Right hindlimb (tissue), 1 donor: ENCODE results near the gene URAD.

ENCODE experiments used
- DNase-seq: peaks from one replicate; pipeline ENCODE4 v3.0.0-alpha.2; 2018

The URAD gene

DNA sequence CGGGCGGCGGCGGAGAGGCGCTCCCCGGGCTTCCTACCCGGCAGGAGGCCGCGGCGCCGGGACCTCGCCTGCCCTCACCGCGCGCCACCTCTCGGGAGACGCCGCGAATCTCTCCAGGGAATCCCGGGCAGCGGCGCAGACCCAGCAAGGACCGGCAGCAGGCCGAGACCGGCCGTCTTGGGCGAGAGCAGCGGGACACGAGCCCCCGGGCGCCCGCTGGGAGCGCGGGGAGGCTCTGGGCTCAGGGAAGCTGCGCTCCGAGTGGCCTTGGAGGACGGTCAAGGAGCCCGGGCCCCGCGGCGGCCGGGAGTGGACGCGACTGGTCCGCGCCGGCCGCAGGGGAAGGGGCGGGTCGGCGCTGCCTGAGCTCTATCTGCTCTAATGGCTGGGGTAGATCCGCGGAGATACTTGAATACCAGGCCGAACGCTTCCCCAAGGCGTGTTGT lies 34.1 kb downstream of the URAD start:
- no peak for DNase-seq

DNA sequence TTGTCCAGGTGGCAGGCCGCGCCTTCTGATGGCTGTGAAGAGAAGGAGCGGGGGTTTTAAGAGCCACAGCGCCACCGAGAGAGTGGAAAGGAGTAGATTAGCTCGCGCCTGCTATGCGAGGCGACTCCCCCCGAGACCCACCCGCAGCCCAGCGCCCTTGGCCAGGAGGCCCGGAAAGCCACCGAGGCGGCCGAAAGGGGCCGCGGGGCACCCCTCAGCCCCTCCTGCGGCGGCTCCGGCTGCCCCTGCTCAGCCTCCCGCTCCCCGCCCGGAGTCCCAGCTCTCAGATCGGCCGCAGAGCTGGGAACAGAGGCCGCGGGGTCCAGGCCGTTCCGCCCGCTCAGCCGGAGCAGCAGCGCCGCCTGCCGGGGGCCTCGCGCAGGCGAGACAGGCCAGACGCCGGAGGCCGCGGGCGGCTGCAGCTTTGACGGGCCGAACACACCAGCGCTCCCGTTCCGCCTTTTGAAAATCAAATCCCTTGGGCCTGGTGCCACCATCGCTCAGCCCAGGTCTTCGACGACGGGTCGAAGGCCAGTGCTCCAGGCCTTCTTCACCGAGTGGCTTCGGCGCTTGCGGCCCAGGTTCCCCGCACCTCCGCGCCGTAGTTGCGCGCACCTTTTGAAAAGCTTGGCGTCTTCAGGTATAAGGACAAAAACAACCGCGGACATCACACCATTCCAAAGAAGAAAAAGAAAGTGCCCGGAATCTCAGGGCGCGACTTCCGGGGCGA lies 34.7 kb downstream of the URAD start:
- peak; percentile 83 for DNase-seq

DNA sequence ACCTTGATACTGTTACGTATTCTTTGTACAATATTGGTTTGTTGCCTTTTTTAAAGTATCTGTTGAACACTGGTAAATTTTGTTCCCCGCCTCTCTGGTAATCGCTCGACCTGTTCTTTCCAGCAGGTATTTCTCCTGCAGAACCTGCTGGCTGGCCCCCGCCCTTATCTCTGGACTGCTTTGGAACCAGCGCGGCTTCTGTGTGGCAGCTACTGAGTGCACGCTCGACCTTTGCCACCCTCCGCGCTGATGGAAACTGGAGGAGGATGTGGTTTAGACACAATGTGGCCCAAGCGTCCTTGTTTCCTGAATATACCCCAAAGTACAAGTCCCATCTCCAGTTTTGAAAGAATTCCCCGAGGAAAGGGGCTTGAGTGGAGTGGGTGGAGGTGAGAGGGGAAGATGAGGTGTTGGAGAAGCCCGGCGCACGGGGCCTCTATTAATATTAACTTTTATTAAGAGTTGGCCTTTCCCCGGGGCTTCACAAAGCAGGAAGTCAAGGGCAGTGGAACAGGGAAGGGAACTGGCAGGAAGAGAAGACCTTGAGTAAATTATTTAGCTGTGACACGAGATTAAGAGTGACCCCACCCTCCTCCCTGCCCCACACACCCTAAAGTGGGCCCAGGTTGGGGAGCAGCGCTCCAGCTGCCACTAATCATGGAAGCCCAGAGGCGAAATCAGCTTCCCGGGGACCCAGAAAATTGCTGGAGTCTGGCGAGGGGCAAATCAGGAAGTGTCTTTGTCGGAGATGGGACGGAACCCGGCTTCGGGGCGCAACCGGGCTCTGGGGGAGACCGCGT lies 35.4 kb downstream of the URAD start:
- DNase-seq = no peak

DNA sequence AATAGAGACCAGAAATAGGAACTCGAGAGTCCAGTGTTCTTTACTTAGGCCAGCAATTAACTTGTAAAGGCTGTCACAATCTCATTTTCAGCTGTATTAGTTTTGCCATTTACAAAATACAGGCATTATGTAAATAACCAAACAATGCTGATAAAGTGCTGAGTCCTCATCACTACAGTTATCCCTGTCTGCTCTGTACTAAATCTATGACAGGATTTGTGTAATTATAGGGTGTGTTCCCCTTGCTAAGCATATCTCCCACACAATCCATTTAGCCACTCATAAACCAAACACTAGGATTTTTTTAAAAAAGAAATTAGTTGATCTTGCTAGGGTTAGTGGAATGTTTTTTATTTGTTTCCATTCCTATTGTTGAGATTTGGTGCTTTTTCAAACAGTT lies 45.5 kb downstream of the URAD start:
- no peak for DNase-seq

DNA sequence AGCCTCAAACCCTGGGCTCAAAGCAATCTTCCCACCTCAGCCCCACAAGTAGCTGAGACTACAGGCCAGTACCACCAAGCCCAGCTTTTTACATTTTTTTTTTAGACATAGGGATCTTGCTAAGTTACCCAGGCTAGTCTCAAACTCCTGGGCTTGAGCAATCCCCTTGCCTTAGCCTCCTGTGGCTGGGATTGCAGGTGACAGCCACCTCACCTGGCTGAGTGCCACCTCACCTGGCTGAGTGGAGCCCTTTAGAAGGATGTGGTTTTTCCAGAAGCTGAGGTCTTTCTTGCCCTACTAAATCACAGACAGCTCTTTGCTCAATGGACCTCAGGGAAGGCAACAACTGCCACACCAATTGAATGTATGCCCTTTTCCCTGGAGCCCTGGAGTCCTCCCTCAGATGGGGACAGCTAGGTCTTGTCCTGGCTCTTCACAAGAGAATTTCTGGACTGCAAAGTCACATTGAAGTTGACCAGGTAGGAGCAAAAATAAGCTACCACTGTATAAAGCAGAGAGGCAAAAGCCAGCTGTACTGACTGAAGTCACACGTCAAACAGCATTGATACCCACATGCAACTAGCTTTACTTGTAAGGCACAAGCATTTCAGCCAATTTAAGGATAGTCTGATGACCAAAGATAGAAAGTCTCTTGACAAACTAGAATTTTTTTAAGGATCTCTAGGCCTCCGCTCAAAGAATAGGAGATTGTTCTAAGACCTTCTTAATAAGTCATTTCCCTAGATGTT lies 54.7 kb downstream of the URAD start:
- no peak for DNase-seq

DNA sequence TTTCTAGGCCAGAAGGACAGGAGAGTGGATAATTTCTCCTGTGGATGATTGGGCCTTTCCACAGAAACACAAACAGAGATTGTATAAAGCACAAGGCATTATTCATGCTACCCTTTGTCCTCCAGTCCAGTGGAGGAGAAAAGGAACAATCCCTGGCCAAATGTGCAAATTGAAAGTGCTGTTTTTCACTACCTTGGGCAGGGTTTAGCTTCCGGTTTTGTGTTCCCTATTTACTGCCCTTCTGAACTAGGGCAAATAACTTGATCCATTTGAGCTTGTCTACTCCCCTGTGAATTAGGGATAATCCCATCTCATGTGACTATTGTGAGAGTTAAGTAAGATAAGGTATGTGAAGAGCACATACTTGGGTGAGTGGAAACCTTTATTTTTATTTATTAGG lies 55.4 kb downstream of the URAD start:
- no peak for DNase-seq

DNA sequence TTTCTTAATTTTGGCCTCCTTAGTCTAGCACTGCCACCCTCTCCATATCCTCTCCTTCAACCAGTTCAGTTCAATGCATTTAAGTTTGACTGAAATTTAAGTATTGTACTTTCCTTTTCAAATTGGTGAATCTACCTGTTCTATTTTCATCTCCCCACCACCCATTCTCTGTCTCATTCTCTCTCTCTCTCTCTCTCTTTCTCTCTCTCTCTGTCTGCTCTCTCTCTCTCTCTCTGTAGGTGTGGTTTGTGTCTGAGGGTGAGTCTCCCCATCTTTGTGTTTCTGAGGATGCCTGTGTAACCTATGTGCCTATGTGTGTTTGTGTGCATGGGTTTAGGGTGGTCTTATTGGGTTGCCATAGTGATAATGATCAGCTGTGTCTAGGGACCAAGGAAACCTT lies 58.6 kb downstream of the URAD start:
- DNase-seq = no peak

DNA sequence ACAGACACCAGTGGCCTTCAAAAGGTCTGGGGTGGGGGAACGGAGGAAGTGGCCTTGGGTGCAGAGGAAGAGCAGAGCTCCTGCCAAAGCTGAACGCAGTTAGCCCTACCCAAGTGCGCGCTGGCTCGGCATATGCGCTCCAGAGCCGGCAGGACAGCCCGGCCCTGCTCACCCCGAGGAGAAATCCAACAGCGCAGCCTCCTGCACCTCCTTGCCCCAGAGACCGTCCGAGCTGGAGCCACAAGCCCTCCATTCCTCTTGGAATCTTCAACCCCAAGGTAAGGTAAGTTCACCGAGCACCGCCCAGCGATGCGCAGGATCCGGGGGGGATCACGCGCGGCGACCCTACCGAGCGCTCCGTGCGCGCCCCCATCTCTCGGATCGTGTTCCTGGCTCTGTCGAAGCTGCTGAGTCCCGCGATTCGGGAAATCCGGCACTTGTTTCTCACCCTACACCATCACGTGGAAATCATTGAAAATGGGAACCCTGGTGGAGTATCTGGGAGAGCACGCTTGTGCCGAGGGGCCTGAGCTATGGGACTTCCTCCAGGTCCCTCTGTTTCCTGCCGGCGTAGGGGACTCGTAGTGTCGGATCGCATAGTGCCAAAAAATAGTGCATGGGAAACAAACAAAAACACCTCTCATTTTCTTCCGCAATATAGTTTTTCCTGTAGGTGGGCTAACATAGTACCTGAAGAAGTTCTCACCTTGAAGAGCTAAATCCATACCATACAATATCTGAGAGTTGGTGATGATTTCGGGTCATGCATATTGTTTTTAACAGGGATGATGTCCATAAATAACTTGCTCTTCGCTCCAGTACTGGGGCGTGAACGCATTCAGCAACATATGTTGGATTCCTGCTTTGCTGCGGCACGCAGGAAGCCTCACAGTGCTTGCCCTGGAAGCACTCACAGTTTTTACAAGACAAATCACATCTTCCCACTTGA lies 59.4 kb downstream of the URAD start:
- DNase-seq = no peak

DNA sequence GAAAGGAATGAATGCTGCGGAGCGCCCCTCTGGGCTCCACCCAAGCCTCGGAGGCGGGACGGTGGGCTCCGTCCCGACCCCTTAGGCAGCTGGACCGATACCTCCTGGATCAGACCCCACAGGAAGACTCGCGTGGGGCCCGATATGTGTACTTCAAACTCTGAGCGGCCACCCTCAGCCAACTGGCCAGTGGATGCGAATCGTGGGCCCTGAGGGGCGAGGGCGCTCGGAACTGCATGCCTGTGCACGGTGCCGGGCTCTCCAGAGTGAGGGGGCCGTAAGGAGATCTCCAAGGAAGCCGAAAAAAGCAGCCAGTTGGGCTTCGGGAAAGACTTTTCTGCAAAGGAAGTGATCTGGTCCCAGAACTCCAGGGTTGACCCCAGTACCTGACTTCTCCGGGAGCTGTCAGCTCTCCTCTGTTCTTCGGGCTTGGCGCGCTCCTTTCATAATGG lies 60.1 kb downstream of the URAD start:
- DNase-seq = no peak
